HG02763 (cell line): ENCODE data around the gene KRTAP10-4.
"Not testable (repeated sequence)": the region's sequence is repeated elsewhere in the genome, so short reads cannot be mapped to it uniquely, and the experiment has no call there.

Source experiments
- ATAC-seq: cut with Tn5 transposase; IDR thresholded peaks from one replicate; pipeline ENCODE4 v1.9.1; 2021; ENCODE audit warnings: mild to moderate bottlenecking, moderate library complexity; ENCODE audit not compliant: unreplicated experiment

The KRTAP10-4 gene

GRCh38 chr21:44533891-44534627, 39.5 kb upstream of the KRTAP10-4 start:
- ATAC-seq: no peak

DNA sequence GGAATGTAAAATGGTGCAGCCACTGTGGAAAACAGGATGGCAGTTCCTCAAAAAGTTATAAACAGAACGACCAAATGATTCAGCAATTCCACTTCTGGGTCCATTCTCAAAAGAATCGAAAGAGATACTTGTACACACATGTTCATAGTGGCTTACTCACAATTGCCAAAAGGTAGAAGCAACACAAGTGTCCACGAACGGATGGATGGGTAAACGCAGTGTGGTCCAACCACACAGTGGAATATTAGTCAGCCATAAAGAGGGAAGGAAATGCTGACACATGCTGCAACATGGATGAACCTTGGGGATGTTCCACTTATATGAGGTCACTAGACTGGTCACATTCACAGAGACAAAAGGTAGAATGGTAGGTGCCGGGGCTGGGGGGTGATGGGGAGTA, 38.8 kb upstream of the KRTAP10-4 start:
- ATAC-seq: no peak

DNA sequence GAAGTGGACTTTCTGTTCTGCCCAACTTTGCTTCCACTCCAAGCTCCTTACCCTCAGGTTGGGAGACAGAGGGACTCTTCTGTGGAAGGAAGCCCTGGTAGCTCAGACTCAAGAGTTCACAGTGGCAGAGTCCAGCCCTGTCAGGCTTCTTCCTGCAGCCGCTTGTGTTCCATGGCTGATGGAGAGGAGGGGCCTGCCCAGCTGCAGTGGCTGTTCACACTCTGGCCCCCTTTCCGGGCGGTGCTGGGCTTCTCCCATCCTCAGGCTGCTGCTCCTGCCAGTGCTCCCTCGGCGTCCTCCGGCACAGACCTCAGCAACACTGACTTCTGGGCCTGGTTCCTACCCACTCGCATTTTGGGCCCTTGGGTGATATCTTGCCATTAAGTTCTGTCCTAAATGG, 37.6 kb upstream of the KRTAP10-4 start:
- ATAC-seq: no peak

GRCh38 chr21:44537930-44538911, 35.3 kb upstream of the KRTAP10-4 start:
- ATAC-seq: no peak

DNA sequence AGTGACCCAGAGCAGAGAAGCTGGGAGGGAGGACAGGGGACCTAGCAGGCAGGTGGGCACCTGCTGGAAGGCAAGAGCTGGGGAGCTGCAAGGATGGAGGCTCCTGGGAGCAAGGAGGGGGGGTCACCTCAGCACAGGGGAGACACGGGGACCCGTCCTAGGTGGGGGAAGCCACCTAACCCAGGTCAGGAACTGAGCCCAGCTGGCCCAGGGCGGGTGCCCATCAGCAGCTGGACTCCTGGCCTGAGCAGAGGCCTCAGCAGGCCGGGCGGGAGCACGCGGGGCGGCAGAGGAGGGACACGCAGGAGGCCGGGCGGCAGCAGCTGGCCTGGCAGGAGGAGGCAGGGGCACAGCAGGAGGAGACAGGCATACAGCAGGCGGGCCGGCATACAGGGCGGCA, 34.5 kb upstream of the KRTAP10-4 start:
- ATAC-seq: no peak

- ATAC-seq: no peak
Observed at GRCh38 chr21:44539991-44540666, 33.4 kb upstream of the KRTAP10-4 start, which contains the start of gene KRTAP10-1. Gene KRTAP10-1, minus strand, starts transcription at chr21:44540195. Its CDS starts 45 bp downstream, at chr21:44540150.

GRCh38 chr21:44540741-44541288, 32.7 kb upstream of the KRTAP10-4 start:
- ATAC-seq: no peak

DNA sequence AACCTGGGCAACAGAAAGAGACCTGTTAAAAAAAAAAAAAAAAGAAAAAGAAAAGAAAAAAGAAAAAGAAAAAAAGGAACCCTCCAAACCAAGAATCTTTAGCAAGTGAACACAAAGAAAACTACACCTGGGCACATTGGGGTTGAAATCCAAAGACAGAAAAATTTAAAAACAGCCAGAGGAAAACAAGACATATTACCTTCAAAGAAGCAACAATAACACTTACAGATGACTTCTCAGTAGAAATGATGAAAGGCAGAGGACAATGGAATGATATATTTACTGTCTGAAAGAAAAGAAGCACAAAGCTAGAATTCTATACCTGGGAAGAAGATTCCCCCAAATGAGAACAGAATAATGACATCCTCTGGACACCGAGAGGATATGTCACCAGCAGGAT, 30.8 kb upstream of the KRTAP10-4 start:
- no peak for ATAC-seq

DNA sequence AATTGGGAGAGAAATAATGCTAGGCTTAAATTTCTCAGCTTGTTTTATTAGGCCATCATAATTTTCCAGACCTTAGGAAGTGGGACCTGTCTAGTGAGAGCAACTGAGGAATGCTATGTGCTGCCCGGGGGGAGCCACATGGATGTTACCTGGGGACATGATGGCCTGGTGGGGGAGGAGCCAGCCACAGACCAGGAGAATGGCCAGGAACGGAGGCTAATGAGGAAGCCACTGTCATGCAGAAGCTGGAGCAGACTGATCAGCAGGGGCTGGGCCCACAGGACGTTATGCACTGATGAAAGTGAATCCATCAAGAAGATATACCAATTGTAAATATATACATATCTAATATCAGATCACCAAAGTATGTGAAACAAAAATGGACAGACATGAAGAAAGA, 29.0 kb upstream of the KRTAP10-4 start:
- no peak for ATAC-seq

GRCh38 chr21:44547656-44548331, 25.7 kb upstream of the KRTAP10-4 start:
- no peak for ATAC-seq

DNA sequence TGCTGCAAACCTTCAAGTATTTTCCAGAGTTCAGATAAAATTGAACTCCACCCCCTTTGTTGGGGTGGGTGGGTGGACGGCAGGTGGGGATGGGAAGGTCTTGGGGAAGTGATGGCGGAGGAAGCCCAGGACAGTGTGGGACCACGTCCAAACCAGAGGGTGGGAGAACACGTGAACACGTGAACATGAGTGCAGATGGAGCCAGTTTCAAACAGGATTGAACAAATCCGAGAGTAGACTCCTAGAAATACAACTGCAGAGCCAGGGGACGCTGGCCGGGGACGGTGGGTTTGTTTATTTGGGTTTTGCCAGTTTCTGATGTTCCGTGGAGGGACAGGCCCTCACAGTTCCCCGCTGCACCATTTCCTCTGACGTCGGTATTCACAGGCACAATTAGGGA, 25.1 kb upstream of the KRTAP10-4 start:
- ATAC-seq: no peak

- ATAC-seq: no peak
Observed at GRCh38 chr21:44548922-44549321, 24.6 kb upstream of the KRTAP10-4 start.

DNA sequence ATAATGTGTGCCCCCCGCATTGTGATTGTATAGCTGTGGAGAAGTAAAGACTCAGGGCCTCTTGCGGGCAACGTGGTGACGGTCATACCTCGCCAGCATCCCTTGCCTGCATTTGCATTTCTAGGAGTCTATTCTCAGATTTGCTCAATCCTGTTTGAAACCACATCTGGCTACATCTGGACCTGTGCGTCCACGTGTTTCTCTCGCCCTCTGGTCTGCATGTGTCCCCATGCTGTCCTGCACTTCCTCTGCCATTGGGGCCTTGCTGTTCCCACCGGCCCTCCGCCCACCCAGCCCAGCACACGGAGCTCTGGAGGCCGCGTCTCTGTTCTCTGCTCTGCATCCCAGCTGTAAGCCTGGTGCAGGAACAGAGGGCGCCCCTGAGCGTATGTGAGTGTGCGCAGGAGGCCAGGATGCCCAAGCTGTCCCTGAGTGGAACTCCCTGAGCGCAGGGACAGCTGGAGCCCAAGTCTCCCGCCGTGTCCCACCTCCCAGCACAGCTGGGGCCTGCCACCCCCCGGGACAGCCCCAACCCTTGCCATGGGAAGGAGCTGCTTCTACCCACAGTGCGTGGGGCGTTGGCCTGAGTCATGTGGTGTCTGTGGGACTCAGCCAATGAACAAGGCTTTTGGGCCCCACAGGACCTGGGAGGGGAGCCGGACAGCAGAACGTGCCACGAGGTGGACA, 23.9 kb upstream of the KRTAP10-4 start:
- ATAC-seq: no peak

DNA sequence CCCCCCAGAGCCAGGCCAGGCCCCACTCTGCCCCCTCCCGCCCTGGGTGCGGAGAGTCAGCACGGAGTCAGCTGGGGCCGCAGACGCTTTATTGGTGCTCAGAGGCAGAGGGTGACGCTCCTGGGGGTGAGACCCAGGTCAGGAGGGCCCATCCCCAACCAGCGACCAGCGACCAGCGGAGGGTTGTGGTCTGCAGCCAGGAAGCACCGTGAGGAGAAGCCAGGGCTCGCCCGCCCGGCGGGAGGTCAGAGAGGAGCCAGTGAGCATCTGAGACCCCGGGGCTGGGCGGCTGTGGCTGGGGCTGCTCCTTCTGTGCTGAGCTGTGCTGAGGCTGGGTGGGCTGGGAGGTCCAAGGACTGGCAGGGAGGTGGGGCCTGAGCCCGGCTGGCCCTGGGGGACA, 23.2 kb upstream of the KRTAP10-4 start:
- not testable (repeated sequence) for ATAC-seq

GRCh38 chr21:44550807-44551206, 22.7 kb upstream of the KRTAP10-4 start:
- no peak for ATAC-seq

- ATAC-seq: no peak
Observed at GRCh38 chr21:44551340-44551961, 22.1 kb upstream of the KRTAP10-4 start, which contains the start of gene KRTAP10-2. Gene KRTAP10-2, minus strand, starts transcription at chr21:44551505. Its CDS starts 47 bp downstream, at chr21:44551458.

DNA sequence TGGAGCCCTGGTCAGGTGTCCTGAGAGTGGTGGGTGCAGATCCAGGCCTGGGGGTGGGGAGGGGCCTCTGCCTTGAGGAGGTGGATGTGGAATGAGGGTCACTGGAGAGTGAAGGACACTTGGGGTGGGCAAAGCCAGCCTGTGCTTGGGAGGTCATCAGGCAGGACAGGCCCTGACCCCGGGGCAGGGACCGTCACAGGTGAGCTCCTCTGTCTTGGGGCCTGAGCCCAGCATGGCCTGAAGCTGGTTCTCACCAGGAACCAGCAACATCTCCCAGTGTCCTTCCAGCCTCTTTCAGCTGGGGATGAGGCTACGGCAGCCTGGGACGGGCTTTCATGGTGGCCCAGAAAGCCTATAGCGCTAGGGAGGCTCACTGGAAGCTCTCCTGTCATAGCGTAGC, 21.4 kb upstream of the KRTAP10-4 start:
- ATAC-seq: no peak

- no peak for ATAC-seq
Observed at GRCh38 chr21:44552681-44553080, 20.8 kb upstream of the KRTAP10-4 start.

DNA sequence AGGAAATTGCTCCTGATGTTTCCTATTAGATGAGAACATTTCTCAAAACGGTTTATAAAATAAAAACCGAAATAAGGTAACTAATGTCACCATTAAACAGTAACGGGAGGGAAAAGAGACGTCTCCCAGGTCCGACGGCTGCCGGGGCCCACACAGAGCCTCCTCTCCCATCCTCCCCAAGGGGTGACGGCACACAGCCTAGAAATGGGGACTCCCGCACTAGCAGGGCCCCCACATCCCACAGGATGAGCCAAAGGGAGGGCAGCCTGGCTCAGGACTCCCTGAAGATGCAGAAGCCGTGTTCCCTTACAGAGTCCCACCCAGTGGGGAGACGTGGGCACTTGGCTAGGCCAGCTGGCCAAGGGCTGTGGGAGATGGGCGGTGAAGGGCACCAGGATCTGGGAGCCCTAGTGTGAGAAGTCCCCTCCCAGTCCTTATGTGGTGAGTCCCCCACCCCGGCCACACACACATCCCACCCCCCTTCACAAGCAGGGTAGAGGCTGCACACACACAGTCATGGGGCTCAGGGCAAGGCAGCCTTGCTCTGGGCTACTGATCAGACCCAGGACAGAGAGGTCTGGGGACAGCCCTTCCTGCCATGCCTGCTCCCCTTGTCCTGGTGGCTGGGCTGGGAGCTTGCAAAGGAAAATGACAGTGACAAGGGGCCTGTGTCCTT, 18.2 kb upstream of the KRTAP10-4 start:
- no peak for ATAC-seq
